Stimulated activated CD4-positive, alpha-beta T cell treated with anti-CD3 and anti-CD28 coated beads, Interleukin-2, amount 100 ng/mL, for 4 hours (primary cell): ENCODE results near the gene HOXA4.

Experiments
- DNase-seq: peaks from one replicate; pipeline ENCODE4 v3.0.0-alpha.2; 2020; ENCODE audit warnings: low read depth

HOXA4 gene

DNA sequence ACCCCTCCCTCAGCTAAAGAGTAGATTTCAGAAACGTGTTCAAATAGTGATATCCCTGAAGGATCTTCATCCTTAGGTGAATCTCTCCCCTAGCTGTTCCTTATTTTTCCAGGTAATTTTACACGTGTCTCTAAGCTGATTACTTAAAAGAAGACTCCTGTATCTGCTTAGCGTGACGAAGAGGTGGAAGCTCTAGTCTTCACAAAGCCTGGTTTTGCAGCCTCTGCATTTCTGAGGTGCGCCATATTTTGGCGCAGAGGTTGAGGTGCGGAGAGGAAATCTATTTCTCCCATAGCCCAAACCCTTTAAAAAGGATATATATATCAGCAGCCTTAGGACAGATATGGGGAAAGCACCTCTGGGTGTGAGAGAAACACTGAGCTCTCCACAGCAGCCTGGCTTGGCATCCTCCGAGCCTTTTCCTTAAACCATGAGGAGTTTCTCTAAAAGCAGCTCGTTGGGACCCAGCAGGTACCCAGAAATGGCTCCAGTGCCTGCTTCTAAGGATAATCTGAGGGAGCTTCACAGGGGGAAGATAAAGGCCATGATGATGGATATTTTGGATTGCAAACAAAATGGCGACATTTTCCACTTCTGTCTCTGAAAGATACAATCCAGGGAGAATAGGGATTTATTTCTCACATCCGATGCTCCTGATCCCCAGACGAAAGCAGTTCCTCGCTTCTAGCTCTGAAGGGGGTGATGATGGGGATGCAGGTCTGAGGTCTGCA lies 25.1 kb downstream of the HOXA4 start:
- DNase-seq = no peak

DNA sequence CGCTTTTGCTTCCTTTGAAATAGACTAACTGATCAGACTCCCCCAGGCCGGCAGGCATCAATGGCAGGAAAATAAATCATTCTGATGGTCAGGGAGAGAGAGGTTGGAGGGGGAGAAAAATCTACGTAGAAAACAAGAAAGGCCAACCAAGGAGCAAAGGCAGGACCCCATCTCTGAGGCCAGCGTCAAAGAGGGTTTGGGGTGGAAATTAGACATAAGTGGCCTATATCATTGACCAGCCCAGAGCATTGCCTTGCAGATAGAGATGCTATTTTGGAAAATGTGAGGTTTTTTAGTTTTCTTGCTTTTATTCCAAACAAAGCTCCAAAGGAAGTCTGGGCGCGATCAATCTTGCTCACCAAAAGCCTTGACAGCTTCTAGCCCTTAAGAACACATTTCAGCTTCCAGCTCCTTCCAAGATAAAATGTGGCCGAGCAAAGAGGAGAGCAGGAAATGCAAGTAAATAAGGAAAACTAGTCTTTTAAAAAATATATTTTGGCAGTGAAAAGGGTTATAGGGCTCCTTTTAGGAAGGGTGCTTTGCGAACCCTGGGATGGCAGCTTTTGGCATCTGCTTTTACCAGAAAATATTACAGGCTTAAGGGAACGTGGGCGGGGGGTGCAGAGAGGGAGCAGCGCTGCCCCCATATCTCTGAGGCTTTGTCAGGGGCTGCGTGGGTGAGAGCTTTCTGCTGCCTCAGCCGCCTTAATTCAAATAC lies 26.1 kb downstream of the HOXA4 start:
- DNase-seq = no peak

DNA sequence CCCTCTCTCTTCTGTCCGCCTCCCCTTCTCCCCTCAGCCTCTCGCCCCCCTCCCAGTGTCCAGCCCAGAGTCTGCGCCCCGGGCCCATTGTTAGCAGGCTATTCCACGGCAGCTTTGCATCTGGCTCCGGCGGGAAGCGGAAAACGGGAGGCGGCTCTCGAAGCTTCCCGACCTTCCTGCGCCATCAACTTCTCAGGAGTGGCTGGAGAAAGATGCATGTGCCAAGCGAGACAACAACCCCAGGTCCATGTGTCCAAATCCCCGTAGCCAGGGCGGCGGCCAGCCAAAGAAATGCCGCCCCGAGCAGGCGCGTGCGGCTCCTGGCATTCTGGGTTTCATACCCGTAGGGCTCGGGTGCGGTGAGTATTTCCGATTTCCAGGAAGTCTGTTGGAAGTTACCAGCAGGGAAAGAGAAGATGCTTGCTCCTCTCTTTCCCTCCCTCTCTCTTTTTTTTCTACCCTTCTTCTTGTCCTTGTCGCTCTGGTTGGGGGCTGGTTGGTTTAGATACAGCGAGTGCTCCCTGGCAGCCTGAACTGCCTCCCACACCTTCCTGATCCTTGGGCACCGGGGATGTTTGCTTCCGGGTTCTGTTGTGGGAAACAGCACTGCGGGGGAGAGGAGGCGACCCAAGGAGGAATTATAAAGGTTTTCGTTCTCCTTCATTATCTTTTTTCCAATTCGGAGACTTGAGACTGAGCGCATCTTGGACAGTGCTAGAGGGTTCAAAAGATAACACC lies 26.9 kb downstream of the HOXA4 start:
- no peak for DNase-seq

DNA sequence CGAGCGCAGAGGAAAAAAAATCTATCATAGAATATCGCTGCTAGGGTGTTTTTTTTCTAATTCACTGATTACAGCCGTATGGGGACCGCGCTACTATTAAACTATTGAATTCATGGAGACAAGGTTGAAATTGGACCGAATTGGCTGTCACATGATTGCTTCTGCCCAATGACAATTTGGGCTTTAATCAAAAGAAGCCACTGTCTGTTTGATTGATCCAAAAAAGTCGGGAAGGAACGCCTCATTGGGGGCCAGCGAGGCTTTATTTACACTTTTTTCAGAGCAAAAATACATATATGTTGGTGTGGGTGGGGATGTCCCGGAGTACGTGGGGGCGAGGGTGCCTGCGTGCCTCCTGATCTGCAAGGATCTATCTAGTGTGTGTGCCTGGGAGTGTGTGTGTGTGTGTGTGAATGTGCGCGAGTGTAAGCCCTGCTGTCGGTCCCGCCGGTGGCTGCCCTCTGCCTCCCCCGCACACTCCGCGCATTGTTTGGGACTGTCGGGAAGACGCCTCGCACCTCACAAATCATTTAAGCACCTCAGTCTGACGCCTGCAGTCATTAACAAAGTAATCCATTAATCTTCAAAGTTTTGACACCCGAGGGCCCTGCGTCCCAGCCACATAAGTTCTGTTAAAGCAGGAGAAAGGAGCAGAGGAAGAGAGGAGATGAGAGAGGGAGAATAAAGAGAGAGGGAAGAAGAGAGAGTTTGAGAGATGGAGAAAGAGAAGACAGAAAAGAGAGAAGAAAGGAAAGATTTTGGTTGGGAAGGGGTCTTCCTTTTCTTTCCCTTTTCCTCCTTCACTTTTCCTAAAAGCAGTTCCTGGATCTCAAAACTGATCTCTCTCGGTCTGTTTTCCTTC lies 27.7 kb downstream of the HOXA4 start, which contains the start of gene HOXA2:
Gene HOXA2 (minus strand): TSS at position 103 of the 862 bp plus-strand sequence. CDS start 183 bp downstream, outside the sequence.
- no peak for DNase-seq

DNA sequence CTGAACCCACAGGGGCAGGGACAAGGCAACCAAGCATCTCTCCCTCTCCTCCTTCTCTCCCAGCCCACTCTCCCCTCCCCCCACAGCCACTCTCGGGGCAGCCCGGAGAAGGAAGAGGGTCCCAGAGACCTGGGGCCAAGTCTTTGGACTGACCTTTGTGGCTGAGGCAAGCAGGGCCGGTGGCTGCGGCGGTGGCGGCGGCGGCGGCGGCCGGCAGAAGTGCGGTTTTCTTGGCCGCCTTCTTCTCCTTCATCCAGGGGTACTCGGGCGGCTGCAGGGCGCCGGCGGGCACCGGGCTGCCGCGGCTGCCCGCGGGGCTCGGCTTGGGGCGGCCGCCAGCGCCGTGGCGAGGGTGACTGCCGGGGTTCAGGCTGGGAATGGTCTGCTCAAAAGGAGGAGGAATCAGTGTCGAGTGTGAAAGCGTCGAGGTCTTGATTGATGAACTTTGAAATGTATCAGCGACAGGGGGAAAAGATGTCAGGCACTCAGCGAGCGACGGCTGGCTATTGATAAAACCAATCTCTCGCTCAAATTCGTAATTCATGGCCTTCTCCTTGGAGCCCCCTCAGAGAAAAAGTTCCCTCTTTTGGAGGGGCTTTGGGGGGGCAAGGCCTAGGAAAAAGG lies 28.5 kb downstream of the HOXA4 start:
- no peak for DNase-seq

DNA sequence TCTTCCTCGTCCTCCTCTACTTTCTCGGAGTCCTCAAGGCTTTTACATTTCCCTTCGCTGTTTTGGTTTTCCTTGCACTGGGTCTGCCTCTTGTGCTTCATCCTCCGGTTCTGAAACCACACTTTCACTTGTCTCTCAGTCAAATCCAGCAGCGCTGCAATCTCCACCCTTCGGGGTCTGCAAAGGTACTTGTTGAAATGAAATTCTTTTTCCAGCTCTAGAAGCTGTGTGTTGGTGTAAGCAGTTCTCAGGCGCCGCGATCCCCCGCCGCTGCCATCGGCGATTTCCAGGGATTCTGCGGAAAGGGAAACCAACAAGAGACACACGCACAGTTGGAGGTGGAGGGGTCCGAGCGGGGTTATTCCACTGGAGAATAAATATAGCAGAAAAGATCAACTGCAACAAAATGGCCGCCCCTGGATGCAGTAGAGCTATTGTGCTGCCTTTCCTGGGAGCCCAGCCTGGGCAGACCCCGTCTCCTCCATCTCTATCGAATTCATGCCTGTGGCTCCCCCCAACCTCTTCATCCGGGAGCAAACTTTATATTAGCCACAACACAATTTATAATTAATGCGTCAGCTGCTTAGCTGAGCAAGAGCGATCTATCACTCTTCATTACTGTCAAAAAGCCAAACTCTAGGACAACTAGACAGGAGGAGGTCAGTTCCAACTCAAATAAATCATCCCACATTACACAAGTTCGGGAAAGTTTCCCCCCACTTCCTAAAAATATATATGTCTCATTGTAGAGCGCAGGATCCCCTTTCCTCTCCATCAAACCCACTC lies 29.2 kb downstream of the HOXA4 start:
- no peak for DNase-seq

DNA sequence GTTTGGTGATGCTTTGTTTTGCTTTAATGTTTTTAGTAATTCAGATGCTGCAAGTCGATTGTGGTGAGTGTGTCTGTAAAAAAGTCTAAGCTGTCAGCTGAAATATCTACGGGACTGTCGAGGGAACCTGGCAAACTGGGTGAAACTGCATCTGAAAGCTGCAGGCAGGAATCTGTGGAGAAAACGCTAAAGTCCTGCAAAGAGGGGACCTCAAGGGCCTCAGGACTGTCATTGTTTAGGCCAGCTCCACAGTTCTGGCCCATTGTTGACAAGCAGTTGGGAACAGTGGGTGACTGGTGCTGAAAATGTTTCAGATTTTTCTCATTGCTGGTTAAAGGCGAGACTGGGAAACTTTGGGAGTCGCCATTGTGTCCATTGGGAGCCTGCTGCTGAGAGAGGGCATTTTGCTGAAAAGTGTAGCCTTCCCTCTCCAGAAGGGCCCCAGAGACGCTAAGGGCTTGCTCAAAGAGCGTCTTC lies 29.8 kb downstream of the HOXA4 start:
- no peak for DNase-seq

DNA sequence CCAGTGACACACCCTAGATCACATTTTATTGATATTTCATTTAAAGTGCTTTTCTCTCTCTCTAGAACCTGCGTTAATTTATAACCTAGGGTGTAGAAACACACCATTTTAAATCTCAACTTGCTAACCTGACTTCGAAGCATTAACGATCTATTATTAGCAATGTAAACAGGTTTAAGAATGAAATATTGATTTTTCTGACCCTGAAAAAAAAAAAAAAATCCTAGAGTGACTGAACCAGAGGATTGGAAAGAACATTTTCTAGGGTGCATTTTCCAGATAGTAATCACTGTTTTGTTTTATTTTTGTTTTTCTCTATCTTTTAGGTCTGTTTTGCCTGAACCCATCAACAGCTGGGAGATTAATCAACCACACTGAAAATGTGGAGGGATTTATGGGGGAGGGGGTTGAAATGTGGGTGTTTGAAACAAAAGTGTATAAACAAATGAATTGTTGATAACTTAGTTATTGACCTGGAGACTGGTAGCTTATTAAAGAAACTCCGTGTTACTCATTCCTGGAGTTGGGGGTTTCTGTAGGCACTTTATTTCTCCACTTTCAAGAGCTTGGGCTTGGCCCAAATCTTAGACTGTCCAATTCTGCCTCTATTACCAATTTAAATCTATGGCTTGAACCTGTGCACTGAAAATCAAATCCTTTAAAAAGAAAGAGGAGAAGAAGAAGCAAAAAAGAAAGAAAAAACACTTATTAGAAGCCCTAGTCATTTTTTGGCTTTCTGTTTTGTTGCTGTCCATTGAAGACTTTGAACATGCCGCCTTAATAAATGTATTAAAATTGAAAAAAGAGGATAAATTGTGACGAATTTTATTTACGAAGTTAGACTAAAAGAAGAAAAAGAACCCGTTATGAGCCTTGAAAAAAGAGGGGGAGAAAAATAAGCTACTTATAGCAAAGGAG lies 30.8 kb downstream of the HOXA4 start:
- DNase-seq = no peak

DNA sequence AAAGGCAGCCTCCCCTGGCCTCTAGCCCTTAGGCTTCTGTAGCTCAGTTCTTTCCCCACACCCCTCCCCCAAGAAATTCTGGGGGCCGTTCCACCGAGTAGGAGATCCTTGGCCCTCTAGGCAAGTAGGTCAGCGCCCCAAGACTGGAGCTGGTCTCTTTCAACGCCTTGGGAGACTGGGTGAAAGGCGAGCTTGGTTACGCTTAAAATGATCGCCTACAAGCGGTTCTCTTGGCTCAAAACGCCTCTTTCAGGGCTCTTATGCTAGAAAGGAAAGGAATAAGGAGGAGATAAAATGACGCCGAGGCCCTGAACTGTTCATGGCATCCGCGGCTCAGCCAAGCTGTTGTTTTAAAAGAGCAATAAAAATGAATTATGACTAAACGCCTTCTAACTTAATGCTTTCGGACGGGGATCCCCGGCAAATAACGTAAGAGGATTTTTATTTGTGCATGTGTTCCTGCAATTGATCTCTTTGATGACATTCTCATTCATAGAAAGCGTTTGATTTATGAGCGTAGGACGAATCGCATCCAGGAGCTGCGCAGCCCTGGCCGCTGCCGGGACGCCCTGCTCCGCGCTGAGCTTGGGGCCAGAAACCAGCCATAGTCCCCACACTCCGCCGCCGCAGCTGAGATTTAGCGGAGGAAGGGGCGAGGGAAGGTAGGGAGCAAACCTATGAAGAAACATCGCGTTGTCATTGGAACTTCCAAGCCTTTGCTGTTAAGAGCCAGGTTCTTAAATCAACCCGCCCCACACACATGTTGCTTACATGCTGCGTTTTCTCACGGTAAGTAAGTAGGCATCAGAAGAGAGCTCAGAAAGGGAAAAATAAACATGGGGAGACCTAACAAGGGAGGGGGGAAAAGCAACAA lies 31.7 kb downstream of the HOXA4 start:
- DNase-seq = no peak

DNA sequence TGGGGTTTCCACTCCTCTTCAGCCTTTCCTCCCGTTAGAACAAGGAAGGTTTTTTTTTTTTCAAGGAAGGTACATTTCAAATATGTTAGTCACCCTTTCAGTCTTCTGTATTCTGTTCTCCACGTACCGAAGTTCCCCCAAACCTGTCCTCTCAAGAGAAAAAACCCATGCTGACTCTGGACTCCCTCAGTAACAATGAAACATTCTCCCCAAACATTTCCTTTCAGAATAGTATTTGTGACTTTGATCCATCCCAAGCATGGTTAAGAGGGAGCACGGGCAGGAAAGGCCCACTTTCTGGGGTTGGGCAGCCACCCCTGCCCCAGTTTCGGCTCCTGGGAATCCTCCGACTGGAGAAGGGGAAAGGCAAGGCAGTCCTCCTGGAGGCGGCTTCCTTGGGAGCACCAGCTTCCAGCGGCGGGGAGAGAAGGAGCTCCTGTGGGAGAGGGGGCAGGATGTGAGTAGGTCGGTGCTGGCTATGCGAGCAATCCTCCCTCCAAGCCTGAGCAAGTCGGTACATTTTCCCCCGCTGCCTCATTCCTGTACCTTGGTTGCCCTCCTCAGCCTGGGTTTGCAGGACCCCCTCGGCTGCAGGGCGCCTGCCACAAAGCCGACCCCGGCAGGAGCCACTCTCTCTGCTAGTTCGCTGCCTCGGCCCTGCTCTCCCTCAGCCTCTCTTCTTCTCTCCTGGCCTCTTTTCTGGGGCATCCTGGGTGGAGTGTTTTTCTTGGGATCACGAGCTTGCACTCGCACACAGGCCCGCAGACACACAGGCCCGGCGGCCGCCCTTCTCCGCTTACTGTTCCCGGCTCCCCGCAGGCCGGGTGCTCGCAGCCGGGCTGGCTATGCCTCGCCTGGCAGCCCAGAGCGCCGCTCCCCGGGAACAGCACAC lies 32.6 kb downstream of the HOXA4 start:
- DNase-seq = no peak

DNA sequence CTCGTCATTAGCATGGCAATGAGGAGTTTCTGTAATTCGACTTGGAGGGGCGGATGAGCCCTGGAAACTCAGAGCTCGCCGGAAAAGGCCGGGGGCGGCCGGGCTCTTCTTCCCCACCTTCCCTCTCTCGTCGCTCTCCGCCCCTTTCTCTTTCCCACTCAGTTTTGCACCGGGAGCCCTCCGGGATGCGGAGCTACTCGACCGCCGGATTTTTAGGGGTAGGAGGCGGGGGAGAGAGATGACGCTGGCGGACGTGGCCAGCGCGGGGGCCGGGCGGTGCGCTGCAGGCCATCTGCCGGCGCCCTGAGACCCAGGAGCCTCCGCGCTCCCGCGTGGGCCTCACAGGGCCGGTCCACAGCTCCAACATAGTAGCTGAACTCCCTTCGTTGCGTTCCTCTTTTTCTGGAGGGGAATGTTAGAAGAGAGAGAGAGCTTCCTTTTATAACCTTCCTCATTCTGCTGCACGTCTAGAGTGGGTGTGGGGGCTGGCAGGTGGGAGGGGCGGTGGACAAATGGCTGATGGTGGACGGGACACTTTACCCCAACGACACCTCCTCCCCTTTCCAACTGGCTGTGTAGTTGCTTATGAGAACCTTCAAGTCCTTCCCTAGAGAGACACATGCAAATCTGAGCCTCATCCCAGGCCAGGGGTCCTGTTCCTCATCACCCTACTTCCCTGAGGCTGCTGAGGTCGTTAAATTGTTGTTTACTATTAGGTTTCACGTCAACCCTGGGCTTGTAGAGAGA lies 33.6 kb downstream of the HOXA4 start:
- DNase-seq = no peak

DNA sequence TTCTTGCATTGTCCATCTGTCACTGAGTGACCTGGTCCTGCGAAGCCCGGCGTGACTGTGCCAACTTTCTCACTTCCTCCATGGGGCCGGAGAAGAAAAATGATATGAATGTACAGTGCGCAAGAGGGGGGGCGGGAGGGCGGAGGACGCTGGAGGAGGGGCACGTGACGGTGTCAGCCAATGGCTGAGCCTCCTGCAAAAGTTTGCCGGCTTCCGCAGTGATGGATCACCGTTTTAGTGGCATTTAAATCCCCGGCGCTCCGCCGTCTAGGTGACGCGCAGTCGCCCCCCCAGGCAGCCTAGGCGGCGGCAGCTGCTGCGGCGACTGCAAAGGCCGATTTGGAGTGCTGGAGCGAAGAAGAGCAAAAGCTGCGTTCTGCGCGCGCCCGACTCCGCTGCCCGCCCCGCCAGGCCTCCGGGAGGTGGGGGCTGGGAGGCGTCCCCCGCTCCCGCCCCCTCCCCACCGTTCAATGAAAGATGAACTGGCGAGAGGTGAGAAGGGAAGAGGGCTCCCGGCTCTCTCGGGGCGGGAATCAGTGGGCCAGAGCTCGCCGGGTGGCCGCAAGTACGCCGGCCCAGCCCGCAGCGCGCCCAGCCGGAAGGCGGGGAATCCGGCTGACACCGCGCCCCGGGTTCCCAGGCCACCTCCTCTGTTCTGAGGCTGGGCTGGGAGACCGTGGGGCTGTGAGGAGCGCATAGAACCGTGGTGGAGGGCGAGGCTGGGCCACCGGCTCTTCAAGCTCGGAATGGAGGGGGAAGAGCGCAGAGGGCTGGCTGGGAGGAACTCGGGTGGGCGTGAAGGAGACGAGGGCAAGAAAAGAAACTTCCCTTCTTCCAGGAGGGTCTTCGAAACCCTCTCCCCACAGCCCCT lies 34.4 kb downstream of the HOXA4 start, which contains the start of gene HOXA1:
Gene HOXA1 (minus strand): TSS at position 104 of the 871 bp plus-strand sequence. CDS start 88 bp downstream, at position 16.
- DNase-seq = peak; percentile 66

DNA sequence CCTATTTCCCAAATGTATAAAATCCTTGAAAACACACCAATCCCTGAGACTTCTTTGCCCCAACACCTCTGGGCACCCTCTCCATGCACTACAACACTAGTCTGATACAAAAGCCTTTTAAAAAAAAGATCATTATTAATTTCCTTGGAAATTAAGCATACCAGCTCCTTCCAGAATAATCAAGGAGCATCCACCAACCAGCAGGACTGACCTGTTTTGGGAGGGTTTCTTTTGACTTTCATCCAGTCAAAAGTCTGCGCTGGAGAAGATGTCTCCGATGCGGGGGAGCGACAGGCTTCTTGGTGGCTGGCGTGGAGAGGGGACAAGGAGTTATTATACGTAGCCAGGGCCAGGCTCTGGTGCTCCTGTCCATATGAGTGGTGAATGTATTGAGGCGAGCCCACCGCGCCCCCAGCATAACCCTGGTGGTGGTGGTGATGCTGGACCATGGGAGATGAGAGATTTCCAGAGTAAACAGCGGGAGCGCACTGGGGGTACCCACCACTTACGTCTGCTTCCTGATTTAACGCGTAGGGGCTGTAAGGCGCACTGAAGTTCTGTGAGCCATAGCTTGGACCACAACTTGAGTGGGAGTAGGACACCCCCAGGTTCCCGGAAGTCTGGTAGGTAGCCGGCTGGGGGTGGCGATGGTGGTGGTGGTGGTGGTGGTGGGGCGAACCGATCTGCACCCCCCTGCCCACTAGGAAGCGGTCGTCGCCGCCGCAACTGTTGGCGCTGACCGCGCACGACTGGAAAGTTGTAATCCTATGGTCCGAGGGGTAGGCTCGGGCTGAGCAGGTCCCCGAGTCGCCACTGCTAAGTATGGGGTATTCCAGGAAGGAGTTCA lies 35.3 kb downstream of the HOXA4 start:
- peak; percentile 13 for DNase-seq

DNA sequence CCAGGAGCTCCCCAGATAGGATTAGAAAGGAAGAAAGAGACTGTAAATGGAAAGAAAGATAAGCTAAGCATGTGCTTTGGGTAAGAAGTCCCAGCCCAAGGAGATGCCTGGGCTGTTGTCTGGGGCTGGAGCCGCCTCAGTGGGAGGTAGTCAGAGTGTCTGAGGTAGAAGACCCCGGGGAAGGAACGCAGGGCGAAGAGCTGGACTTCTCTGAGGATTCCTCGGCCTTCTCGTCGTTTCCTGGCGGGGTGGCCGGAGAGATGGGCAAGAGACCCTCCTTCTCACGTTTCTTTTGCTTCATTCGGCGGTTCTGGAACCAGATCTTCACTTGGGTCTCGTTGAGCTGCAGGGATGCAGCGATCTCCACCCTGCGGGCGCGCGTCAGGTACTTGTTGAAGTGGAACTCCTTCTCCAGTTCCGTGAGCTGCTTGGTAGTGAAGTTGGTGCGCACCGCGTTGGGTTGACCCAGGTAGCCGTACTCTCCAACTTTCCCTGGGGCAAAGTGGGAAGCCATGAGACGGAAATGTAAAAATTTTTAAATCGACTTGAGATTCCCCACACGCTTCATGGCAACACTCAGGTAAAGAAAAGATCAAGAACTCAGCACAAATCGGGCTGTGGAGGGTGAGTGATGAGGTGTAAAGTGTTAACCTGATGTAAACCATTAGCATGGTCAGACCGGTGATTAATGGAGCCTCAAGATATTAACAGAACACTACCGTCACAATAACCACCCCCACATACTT lies 36.1 kb downstream of the HOXA4 start:
- no peak for DNase-seq
